ENCODE results near the gene CFB.

DNA sequence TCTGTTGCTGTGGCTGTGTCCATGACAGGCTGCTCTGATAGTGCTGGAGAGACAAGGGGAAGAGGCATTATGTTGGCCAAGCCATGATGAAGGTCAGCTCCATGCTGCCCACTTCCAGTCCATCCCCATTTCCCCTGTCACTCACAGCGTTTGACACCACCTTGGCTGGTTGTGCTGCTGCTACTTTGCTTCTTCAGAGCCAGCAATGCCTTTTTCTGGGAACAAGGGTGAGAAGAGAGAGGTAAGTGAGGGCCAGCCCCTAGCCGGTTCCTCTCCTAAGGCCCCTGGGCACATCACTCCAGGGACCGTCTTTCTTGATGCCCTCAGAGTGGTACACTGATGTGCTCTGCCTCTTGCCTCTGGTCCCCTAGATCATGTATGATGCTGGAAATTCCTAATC, 10.9 kb downstream of the CFB start:
- no peak for TF ChIP-seq REST (IDR thresholded peaks at IDR 0.05; ENCODE audit: low read depth)
- TF ChIP-seq TEAD4 (IDR thresholded peaks at IDR 0.05) = no peak
- no peak for TF ChIP-seq EP300 (IDR thresholded peaks at IDR 0.05; ENCODE audit: borderline replicate concordance)
